ENCODE measurements around the gene ZFP64.
"Not testable (repeated sequence)": the region's sequence is repeated elsewhere in the genome, so short reads cannot be mapped to it uniquely, and the experiment has no call there.

Gene ZFP64

GRCh38 chr20:52201395-52201794, 9.8 kb upstream of the ZFP64 start:
- DNase-seq: peak in 1 of 2 experiments; percentile 26

DNA sequence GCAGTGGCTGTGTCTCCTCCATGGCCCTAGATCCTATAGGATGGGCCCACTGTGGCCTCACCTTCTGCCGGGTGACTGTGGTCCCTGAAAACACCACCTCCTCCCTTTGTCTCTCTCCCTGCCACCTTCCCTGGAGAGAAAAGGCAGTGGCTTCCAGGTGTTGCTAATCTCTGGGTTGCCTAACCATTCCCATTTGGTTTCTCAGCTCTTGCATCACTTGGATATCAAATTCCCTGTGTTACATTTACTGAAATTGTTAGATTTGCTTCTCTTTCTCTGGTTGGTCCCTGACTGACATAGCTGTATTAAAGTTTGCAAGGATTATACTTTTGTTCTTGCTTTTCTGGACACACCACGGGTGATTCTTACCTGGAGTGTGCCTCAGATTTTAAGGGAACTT, 9.3 kb upstream of the ZFP64 start:
- DNase-seq: no peak

GRCh38 chr20:52196845-52197244, 5.3 kb upstream of the ZFP64 start:
- DNase-seq: no peak

DNA sequence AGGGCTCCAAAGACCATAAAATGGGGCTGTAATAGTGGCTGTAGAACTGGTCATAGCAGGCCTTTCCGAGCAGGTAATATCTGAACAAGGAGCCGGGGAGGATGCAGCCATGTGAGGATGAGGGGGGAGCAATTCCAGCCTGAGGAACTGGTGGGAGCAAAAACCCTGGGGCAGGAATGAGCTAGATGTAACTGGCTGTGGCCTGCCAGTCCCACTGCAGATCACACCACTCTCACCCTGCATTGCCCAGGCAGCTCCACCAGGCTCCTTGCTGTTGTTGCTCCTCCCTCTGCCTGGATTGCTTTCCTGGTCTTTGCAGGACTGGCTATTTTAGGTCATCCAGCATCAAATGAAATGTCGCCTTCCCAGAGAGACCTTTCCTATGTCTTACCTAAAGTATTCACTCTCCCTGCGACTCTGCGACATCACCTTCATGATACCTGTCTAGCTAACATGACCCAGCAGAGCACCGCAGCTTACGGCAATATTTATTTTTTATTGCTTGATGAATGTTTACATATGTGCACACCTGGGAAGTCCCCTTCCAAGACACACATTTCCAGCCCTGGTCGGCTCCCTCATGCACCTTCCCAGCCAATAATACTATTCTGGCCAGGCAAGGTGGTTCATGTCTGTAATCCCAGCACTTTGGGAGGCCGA, 2.4 kb upstream of the ZFP64 start:
- no peak for DNase-seq

GRCh38 chr20:52193133-52193532, 1.6 kb upstream of the ZFP64 start:
- peak; percentile 44 to 83 for DNase-seq

GRCh38 chr20:52192719-52193007, 1.1 kb upstream of the ZFP64 start:
- not testable (repeated sequence) for DNase-seq

GRCh38 chr20:52191916-52192718, 538 bp upstream of the ZFP64 start:
- DNase-seq: peak; percentile 39 to 54

DNA sequence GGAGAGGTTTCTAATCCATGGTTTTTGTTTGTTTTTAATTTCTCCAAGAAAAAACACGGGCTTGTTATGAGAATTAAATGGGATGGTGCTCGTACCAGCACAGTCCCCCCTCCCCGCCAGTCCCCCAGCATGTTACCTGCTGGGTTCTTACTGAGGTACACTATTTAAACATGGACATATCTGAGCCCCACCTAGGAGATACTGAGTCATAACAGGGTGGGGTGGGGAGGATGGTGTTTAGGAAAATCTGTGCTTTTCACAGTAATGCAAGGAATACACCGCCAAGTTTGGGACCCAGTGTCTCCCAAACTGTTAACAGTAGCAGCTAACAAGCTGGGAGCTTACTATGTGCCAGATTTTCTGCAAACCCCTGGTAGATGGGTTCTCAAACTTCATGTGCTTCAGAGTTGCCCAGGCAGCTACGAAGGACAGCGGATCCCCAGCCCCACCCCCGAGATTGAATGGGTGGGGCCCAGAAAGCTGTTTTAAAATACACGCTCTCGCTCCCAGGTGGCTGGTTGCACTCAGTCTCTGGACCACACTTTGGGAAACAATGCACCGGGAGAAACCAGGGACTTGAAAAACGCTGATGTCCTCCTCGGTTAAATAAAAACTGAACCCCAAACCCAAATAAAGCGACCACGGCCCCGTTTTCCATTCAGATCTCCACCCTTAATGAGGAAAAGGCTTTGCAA, 995 bp downstream of the ZFP64 start:
- DNase-seq: peak in 1 of 2 experiments; percentile 42

GRCh38 chr20:52181766-52182165, 9.8 kb downstream of the ZFP64 start:
- no peak for DNase-seq

DNA sequence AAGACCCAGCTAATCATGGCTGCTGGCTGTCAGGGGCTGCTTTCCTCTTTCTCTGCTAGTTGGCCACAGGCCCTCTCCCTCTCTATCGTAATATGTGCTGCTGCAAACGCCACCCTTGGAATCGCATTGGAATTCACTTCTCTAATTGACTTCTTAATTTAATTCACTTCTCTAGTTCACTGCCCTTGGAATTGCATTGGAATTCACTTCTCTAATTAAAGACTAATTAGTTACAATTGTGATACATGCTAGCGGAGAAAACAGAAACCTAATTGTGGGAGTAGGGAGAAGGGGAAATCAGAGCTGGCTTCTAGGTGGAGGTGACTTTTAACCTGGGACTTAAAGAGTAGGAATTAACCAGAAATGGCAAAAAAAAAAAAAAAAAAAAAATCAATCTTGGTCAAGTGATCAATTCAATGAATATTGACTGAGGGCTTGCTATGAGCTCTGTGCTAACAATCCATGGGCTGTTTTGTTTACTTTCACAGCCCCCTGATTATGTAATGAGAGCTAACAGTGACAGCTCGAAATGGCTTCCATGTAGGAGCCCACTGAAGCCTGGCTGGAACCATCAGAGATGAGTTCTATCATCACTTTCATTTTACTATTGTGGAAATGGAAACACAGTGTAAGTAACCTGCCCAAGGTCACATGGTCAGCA, 11.3 kb downstream of the ZFP64 start:
- no peak for DNase-seq

DNA sequence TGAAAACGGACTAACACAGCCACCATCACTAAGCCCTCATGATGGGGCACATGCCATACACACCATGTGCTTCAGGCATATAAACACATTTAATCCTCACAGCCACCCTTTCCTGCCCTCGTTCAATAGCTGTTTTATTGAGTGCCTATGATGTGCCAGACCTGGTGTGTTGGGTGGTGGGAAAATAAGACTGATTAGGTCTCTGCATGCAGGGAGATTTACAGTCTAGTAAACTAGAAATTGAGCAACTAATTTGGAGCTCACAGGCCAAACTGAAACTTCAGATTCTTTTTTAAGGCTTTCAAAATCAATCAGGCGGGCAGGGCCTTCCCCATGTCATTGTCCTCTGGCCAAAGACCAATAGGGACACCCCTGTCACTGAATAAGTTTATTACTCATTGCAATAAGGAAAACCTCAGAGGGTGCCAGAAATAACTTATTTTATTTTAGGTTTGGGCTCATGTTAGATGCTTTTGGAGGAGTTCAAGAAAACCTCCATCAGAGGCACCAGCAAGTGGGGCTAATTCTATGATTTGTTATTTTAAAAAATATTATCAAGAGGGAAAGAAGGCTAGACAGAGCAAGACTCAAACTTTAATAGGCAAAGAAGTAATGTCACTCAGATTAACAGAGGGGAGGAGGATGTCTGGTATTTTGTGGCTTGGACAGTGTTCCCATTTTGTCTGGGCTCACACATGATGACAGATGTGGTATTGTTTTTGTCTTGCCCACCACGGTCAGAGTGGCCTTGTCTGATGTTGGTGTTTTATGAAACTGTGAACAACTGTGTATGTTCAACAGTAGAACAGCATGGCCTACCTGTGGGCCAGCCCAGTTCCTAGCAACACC, 12.0 kb downstream of the ZFP64 start:
- DNase-seq: no peak

DNA sequence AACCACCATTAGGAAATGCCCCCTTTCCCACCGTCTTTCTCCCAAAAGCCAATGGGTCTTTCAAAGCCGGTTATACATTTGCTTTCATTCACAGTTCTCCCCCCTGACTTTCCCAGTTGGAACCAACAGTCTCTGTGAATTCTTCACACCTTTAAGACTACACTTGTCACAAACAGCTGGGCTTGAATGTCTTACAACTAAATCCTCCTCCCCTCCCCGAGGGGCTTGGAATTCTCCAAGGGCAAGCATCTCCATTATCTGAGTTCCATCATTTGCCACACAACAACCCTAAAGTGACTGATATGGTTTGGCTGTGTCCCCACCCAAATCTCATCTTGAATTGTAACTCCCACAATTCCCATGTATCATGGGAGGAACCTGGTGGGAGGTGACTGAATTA, 12.9 kb downstream of the ZFP64 start:
- DNase-seq: no peak

- DNase-seq: no peak
Observed at GRCh38 chr20:52175840-52176239, 15.7 kb downstream of the ZFP64 start.

DNA sequence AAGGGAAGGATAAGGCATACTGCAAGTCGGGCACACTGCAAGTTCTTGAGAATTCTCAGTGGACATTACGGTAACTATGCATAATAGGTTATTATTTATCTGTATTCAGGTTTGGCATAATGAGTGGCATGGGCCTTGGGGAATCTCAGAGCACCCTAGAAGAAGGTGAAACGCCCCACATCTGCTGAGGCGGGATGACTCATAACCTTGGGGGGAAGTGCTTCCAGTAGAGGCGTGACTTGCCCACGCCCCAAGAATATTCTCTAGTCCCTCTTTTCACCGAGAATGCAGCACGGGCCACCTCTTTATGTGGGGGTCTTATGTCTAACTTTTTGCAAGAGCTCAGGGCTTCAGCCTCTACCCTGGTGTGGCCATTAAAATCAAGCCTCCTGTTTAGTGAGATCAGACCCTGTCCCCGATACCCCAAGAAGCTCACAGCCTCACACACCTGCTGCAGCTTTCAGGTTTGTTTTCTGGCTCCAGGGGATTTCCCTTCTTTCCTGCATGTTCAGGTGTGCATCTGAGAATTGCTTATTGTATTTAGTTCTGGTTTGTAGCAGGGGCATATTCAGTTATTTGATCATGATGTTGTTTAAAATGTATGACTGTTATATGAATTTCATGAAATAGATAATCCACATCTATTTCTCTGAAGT, 19.1 kb downstream of the ZFP64 start:
- DNase-seq: no peak

DNA sequence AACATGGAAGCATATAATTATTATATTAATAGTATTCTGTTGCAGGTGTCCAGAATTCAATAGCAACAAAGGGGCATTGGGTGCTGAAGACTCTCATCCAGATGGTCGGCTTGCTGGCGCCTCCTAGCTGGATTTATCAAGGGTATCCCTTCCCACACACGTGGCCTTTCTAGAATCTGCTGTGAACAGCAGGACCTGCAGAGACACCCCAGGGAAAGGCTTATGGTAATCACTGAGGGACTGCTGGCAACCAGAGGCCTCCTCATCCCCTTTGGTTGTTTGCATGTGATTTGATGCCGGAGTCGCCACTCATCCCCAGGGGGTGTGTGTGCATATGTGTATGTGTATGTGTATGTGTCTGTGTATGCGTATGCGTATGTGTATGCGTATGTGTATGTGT, 20.6 kb downstream of the ZFP64 start:
- peak in 1 of 2 experiments; percentile 2 for DNase-seq

DNA sequence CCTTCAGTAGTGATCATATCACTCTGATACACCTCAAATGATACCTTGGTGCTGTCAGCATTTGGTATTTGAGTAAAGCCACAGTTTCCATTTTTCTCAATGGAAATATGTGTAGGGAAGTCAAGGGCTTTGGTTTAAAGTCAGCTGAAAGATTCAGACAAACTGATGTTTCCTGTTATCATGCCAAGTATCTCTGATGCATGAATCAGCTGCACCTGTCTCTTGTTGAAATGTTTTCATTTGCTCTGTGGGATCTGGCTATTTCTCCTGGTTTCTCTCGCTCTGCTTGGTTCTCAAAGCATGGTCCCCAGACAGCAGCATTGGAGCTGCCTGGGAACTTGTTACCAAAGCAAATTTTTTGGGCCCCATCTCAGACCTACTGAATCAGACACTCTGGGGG, 23.5 kb downstream of the ZFP64 start:
- no peak for DNase-seq

DNA sequence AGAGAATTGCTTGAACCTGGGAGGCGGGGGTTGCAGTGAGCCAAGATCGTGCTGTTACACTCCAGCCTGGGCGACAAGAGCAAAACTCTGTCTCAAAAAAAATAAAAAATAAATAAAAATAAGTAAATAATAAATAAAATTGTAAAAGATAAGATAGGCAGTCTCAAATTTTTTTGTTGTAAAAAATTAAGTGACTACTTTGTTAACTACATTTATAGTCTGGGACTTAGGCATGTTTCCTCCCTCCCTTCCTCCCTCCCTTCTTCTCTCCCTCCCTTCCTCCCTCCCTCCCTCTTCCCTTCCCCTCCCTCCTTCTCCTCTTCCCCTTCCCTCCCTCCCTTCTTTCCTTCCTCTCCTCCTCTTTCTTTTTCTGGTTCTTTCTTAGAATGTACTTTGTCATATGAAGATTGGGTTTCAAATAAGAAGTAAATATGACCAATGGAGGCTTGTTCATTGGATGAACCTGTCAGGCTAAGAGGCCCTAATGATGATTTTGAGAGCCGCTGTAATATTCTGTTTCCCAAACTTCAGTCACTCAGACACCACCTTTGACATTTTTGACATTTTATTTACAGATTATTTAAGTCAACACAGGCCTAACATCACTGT, 24.2 kb downstream of the ZFP64 start:
- no peak for DNase-seq

DNA sequence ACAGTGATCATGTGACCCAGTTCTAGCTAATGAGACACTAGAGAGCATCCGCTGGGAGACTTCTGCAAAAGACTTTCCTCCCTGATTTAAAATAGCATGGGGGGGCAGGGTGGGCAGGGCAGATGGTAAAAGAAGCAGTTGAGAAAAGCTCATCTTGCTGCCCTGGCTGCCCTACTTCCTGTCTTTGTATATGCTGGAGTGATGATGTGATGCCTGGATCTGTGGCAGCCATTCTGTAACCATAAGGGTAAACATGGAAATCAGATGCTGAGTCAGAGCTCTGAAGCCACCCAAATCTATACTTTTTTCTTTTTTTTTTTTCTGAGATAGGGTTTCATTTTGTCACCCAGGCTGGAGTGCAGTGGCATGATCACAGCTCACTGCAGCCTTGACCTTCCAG, 25.4 kb downstream of the ZFP64 start:
- no peak for DNase-seq

- no peak for DNase-seq
Observed at GRCh38 chr20:52160621-52161204, 30.9 kb downstream of the ZFP64 start.

GRCh38 chr20:52160049-52160570, 31.5 kb downstream of the ZFP64 start:
- DNase-seq: no peak

DNA sequence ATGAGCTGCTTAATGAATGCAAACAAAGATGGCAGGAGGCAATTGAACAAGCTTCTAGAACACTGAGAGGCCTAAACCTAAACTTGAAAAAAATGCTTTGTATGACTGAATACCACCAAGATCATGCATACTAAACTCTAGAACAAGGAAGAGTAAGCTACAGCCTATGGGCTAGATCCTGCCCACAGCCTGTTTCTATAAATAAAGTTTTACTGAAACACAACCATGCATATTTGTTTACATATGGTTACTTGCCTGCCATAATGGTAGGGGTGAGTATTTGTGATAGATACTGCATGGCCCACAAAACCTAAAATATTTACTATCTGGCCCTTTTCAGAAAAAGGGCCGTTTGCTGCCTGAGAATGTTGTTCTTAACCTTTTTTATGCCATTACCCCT, 37.0 kb downstream of the ZFP64 start:
- DNase-seq: no peak

All from NCI-H524 (cell line).